HG02981 (cell line): ENCODE data around the gene MAP3K9.
"Not testable (repeated sequence)": the region's sequence is repeated elsewhere in the genome, so short reads cannot be mapped to it uniquely, and the experiment has no call there.

Source experiments
- ATAC-seq: cut with Tn5 transposase; IDR thresholded peaks from one replicate; pipeline ENCODE4 v1.9.1; 2021; ENCODE audit warnings: mild to moderate bottlenecking, moderate library complexity; ENCODE audit not compliant: unreplicated experiment

Gene MAP3K9

DNA sequence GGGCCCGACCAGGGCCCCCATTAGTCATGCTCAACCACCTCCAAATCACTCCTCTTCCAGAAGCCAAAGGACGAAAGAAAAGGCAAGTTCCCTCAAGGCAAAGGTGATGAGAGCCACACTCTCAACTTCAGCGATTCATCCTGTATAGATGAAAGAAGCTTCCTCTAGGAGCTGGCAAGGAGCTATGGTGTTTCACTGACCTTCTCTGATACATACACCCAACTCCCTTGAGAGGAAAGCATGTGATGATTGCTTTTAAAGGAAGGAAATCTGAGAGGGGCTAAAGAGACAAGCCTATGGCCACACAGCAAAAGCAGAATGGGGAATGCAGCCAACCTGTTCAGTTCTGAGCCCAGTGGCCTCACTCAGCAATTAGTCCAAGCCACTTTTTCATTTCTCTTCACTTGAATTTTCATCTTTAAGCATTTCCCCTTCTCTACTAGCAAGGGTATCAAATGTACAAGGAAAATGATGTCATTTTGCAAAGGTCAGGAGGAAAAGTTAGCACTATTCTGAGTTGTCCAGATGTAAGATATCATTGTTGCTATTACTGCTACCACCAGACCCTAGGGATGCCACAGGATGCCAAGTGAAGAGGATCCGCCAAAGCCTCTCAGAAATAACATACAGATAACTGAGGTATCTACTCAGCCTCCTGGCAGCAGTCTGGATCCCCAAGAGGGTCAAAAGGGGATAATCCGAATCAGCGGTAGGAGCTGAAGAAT is 82.5 kb downstream of the MAP3K9 start:
- no peak for ATAC-seq

GRCh38 chr14:70724944-70725343 is 84.4 kb downstream of the MAP3K9 start:
- no peak for ATAC-seq

- ATAC-seq = no peak
These were observed 85.2 kb downstream of the MAP3K9 start for GRCh38 chr14:70724110-70724509.

DNA sequence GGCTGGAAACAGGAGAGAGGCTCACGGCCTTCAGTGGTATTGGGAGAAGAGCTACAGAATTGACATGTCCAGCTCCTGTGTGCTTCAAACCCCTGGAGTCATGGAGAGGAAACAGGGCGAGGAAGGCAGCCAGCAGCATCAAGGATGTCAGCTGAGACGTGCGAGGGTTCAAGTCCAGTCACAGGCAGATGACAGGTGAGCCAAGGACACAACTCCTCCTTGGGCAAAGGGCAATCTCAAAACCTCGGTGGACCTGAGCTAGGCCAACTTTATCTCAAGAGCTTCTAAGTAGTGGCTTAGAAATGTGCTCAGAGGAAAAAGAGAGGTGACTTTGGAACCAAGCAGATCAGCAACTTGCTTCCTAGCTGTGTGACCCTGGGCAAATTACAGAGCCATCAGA is 86.0 kb downstream of the MAP3K9 start:
- no peak for ATAC-seq

DNA sequence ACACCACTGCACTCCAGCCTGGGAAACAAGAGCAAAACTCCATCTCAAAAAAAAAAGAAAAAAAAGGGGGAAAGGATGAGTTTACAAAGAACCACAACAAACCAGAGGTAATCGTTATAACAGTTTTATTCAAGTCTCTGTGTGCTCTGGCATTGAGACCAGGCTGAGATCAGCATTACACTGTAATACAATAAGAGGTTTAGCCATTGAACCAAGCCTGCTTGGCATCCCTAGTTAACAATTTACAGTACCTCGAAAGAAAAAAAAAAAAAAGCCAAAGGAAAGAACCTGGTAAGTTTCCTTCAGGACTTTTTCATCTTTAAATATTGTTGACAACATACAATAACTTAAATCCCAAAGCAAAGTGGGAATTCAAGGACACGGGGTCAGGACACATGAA is 86.9 kb downstream of the MAP3K9 start:
- no peak for ATAC-seq

DNA sequence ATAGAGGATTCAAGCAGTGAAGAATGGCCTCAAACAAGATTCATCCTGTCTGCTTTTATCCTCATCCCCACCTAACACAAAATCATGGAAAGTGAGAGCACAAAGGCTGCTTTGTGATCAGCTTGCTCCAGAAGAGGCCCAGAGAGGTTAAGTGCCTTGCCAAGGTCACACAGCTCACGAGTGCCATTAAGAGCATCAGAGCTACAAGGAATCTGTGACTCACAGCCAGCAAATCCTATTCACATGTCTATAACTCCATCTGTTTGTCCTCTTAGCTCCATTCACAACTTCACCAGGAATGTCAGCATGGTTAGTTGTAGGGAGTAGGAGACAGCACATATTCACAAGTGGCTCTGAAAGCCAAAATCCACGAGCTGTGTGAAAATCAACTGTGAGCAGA is 87.8 kb downstream of the MAP3K9 start:
- ATAC-seq = no peak

GRCh38 chr14:70718383-70719118 is 90.8 kb downstream of the MAP3K9 start:
- no peak for ATAC-seq

- ATAC-seq = no peak
These were observed 92.4 kb downstream of the MAP3K9 start for GRCh38 chr14:70716958-70717357.

- no peak for ATAC-seq
These were observed 92.8 kb downstream of the MAP3K9 start for GRCh38 chr14:70716483-70716882.

DNA sequence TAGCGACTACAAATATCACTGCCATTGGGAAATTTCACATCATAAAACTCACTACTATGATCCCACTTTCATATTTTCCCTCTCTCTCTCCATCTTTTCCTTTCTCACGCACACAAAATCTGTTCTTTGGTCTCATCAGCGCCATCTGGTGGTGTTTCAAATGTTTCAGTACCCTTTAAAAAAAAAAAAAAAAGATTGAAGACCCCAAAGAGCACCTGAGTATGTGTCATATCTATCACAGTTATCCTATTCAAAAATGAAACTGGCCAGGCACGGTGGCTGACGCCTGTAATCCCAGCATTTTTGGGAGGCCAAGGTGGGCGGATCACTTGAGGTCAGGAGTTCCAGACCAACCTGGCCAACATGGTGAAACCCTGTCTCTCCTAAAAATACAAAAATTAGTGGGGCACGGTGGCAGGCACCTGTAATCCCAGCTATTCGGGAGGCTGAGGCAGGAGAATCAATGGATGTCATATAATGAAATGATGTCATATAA is 95.2 kb downstream of the MAP3K9 start:
- no peak for ATAC-seq

DNA sequence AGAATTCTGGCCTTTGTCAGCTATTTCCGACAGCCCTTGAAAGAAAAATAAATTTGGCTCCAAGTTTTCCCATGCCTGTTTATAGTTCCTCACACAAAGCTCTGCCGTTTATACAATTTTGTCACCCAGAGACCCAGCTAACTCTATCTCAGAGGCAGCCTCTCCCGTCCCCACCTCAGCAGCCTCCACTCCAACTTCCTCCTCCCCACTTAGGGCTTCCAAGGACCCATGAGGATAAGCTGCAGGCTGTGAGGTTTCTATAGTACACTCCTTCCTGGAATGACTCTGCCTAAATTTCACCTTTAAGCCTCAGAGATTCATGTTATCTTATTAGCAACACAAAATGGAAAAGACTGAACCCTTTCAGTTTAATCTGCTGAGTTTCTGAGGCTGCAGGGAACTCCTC is 95.8 kb downstream of the MAP3K9 start:
- ATAC-seq = no peak

DNA sequence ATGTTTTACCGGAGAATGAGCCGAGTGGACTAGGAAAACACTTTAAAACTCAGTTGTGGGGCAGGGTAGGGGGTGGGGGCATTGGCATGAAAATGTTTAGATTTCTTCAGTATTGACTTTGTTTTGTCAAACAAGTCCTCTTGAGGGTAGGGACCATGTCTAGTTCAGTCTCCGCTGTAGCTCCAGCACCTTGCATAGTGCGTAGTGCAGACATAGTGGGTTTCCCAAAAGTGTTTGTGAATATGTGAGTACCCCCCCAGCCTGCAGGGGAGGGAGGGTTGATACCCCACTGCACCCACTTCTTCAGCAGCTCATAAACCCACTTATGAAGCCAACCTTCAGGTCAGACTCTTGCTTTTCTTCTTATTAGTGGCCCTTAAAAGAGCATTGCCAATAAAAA is 96.2 kb downstream of the MAP3K9 start:
- no peak for ATAC-seq

DNA sequence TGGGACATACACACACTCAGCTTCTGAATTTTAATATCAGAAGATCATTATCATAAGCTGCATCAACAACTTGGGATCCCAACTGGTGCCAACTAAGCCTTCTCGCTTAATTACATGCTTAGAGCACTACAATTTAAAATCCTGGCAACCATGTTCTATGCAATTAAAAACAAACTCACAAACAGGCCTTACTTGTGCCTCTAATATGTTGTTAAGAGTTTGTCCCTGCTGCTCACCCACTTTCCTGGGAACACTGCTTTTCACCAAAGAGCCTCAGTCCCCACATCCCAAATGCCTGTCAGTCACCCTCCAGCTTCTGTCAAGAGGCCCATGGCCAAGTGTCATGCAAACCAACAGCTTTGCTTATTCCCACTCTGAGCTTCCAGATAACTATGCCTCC is 97.9 kb downstream of the MAP3K9 start:
- no peak for ATAC-seq

GRCh38 chr14:70709726-70710382 is 99.5 kb downstream of the MAP3K9 start:
- ATAC-seq = no peak

- ATAC-seq = no peak
These were observed 100.4 kb downstream of the MAP3K9 start for GRCh38 chr14:70708717-70709570.

DNA sequence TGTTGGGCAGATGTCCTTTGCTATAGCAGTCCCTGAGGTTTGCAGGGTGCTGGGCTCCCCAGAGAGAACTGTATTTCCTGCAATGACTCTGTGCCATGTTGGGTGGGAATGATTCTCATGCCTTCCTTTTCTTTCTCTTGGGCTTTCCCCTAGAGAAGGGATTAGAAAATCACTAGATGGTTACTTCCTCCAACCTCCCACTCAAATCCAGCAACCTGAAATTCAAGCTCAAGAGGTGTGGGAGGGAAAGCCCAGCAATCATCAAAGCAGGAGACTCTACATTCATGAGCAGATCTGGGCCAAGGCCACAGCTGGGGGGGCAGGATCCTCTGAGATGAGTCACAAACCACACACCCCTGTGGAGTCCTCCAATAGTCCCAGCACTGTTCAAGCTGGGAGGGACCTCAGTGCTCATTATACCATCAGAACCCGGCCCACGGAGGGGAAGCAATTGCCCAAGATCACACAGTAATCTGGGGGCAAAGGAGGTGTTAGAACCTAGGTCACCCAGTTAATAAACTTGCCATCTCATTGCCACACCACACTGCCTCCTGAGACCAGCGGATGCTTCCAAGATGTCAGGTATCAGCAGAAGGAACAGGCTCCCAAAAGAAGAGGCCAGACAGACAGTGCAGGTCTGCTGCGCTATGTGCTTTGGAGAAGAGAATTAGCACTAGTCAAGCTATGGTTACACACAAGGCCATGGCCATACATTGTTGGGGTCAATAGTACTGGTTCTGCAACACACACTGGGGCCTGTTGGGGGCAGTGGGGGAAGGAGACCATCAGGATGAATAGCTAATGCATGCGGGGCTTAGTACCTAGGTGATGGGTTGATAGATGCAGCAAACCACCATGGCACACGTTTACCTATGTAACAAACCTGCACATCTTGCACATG is 101.9 kb downstream of the MAP3K9 start:
- ATAC-seq = peak; percentile 81

DNA sequence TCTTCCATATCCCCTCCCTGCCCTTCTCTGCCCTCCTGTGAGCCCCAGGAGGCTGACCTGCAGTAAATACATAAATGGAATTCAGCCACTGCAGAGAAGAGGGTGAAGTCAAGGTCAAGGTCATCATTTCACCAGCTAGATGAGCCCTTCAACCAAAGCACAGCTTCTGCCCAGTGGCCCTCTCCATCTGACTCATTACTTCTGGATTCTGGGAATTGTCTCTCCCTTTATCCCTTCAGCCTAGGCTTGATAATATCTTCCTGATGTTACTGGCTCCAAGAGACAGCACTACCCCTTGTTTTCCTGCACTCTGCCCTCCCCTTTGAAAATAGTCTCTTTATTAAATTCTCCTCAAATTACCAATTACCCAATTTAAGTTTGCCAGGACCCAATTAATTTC is 103.1 kb downstream of the MAP3K9 start:
- no peak for ATAC-seq

GRCh38 chr14:70704960-70705359 is 104.4 kb downstream of the MAP3K9 start:
- ATAC-seq = no peak

DNA sequence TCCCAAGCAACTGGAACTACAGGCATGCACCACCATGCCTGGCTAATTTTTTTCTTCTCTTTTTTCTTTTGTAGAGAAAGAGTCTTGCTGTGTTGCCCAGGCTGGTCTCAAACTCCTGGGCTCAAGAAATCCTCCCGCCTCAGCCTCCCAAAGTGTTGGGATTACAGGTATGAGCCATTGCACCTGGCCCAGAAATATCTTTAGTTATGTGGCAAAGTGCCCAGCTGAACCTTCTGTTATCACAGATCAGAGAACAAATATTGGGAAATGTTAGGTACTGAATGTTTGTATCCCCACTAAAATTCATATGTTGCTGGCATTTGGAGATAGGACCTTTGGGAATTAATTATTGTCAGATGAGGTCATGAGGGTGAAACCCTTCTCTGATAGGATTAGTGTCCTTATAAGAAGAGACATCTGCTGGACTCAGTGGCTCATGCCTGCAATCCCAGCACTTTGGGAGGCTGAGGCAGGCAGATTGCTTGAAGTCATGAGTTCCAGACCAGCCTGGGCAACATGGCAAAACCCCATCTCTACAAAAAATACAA is 105.6 kb downstream of the MAP3K9 start:
- not testable (repeated sequence) for ATAC-seq

DNA sequence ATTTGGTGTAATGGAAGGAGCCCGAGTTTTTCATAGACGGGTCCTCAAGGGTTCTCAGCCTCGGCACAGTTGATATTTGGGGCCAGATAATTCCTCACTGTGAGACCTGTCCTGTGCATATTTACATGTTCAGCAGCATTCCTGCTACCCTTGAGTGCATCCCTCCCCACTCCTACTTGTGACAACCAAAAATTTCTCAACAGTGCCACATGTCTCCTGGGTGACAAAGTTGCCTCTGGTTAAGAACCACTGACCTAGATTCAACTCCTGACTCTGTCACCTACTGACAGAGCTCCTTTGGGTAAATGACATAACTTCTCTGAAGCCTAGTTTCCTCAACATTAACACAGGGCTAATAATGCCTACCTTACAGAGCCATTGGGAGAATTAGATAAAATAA is 107.2 kb downstream of the MAP3K9 start:
- ATAC-seq = no peak
